Activated CD4-positive, alpha-beta T cell treated with anti-CD3 and anti-CD28 coated beads, Interleukin-2, amount 10 ng/mL, durations not matched to agents 24 days and 14 days (primary cell): Measurements from ENCODE around the gene MLLT10. TPM values are rescaled to one million over a fixed set of nuclear protein-coding genes. Genes with fewer than 3 reads are reported as not detected.
A peak's percentile ranks its signal among the peaks of the same experiment; 100 is the strongest.

Source experiments
- DNase-seq: peaks from one replicate; pipeline ENCODE4 v3.0.0; 2022
- H3K27ac Mint-ChIP-seq: one replicate; pipeline ENCODE4 v1.8.0; 2022; ENCODE audit warnings: mild to moderate bottlenecking, mixed read lengths
- H3K27me3 Mint-ChIP-seq: one replicate; pipeline ENCODE4 v1.8.0; 2022; ENCODE audit warnings: mixed read lengths
- H3K36me3 Mint-ChIP-seq: one replicate; pipeline ENCODE4 v1.8.0; 2022; ENCODE audit warnings: low read depth, mild to moderate bottlenecking, mixed read lengths
- H3K4me1 Mint-ChIP-seq: one replicate; pipeline ENCODE4 v1.8.0; 2021; ENCODE audit warnings: mixed read lengths
- H3K4me3 Mint-ChIP-seq: one replicate; pipeline ENCODE4 v1.8.0; 2022; ENCODE audit warnings: mild to moderate bottlenecking, moderate library complexity, mixed read lengths
- H3K9me3 Mint-ChIP-seq: one replicate; pipeline ENCODE4 v1.8.0; 2021; ENCODE audit warnings: mixed read lengths
- intact Hi-C: fragments of 100-400 bp; cut with micrococcal nuclease; formaldehyde crosslinking; loops from one replicate; pipeline ENCODE4 v1.15.1; 2023
- total RNA-seq: library from RNA; stranded (reverse); gene quantifications from 2 replicates; pipeline ENCODE4 v1.2.3, GENCODE V29; 2022

Gene MLLT10
- total RNA-seq, 1 donor from 2014 or later = 42.0 TPM

- H3K9me3 Mint-ChIP-seq = no peaks in the 10 kb centered on the region
- H3K27ac Mint-ChIP-seq = no peak overlapping the region
- H3K36me3 Mint-ChIP-seq = no peaks in the 10 kb centered on the region
- H3K4me3 Mint-ChIP-seq = no peak overlapping the region
- intact Hi-C loops = no loop called here
- no peak for DNase-seq
- H3K4me1 Mint-ChIP-seq = no peaks in the 10 kb centered on the region
- peaks cover 64% of the 10 kb centered on the region for H3K27me3 Mint-ChIP-seq
Measured at GRCh38 chr10:21508706-21509331, 25.2 kb upstream of the MLLT10 start.

GRCh38 chr10:21509341-21510240 lies 24.4 kb upstream of the MLLT10 start:
- intact Hi-C loops = loop anchor here (10.0 kb wide), 2 partner anchors 965 to 1205 kb away; partner anchors contain the start of gene PIP4K2A
- no peak overlapping the region for H3K4me3 Mint-ChIP-seq

GRCh38 chr10:21510241-21511094 lies 23.6 kb upstream of the MLLT10 start:
- Mint-ChIP-seq H3K9me3 (no peaks in the 10 kb centered on the region), H3K4me3 (no peak overlapping the region), H3K27me3 (peaks cover 67% of the 10 kb centered on the region), H3K4me1 (no peaks in the 10 kb centered on the region), H3K27ac (no peak overlapping the region), H3K36me3 (no peaks in the 10 kb centered on the region)
- intact Hi-C loops = loop anchor here (10.0 kb wide), 2 partner anchors 964 to 1204 kb away; partner anchors contain the start of gene PIP4K2A
- no peak for DNase-seq

More at GRCh38 chr10:21509341-21510240, 24.4 kb upstream of the MLLT10 start:
- no peaks in the 10 kb centered on the region for H3K36me3 Mint-ChIP-seq
- no peaks in the 10 kb centered on the region for H3K9me3 Mint-ChIP-seq
- peaks cover 63% of the 10 kb centered on the region for H3K27me3 Mint-ChIP-seq
- DNase-seq = peak; percentile 47
- H3K27ac Mint-ChIP-seq = no peak overlapping the region
- H3K4me1 Mint-ChIP-seq = no peaks in the 10 kb centered on the region

GRCh38 chr10:21511095-21511570 lies 22.9 kb upstream of the MLLT10 start:
- DNase-seq = no peak
- no peaks in the 10 kb centered on the region for H3K9me3 Mint-ChIP-seq
- H3K27me3 Mint-ChIP-seq = peaks cover 67% of the 10 kb centered on the region
- H3K4me3 Mint-ChIP-seq = no peak overlapping the region
- no peak overlapping the region for H3K27ac Mint-ChIP-seq
- H3K36me3 Mint-ChIP-seq = no peaks in the 10 kb centered on the region
- intact Hi-C loops = loop anchor here (10.0 kb wide), 2 partner anchors 964 to 1204 kb away; partner anchors contain the start of gene PIP4K2A
- peaks cover 6% of the 10 kb centered on the region for H3K4me1 Mint-ChIP-seq

GRCh38 chr10:21511946-21512572 lies 22.0 kb upstream of the MLLT10 start:
- no peaks in the 10 kb centered on the region for H3K9me3 Mint-ChIP-seq
- no peak overlapping the region for H3K27ac Mint-ChIP-seq
- intact Hi-C loops = loop anchor here (10.0 kb wide), 2 partner anchors 963 to 1203 kb away; partner anchors contain the start of gene PIP4K2A
- no peak for DNase-seq
- peaks cover 62% of the 10 kb centered on the region for H3K27me3 Mint-ChIP-seq
- no peaks in the 10 kb centered on the region for H3K36me3 Mint-ChIP-seq
- H3K4me1 Mint-ChIP-seq = peaks cover 6% of the 10 kb centered on the region
- no peak overlapping the region for H3K4me3 Mint-ChIP-seq

GRCh38 chr10:21512573-21513404 lies 21.2 kb upstream of the MLLT10 start:
- Mint-ChIP-seq H3K4me1 (peaks cover 11% of the 10 kb centered on the region), H3K4me3 (no peak overlapping the region), H3K27ac (no peak overlapping the region), H3K9me3 (no peaks in the 10 kb centered on the region), H3K27me3 (peaks cover 60% of the 10 kb centered on the region), H3K36me3 (no peaks in the 10 kb centered on the region)
- no peak for DNase-seq
- intact Hi-C loops = loop anchor here (10.0 kb wide), 2 partner anchors 962 to 1202 kb away; partner anchors contain the start of gene PIP4K2A

- Mint-ChIP-seq H3K27me3 (peaks cover 63% of the 10 kb centered on the region), H3K9me3 (no peaks in the 10 kb centered on the region), H3K36me3 (no peaks in the 10 kb centered on the region), H3K4me1 (peaks cover 17% of the 10 kb centered on the region), H3K4me3 (no peak overlapping the region), H3K27ac (no peak overlapping the region)
- DNase-seq = no peak
- intact Hi-C loops = loop anchor here (10.0 kb wide), 2 partner anchors 961 to 1201 kb away; partner anchors contain the start of gene PIP4K2A
Measured at GRCh38 chr10:21513405-21513788, 20.6 kb upstream of the MLLT10 start.

- Mint-ChIP-seq H3K27ac (no peak overlapping the region), H3K4me1 (peaks cover 24% of the 10 kb centered on the region), H3K27me3 (peaks cover 69% of the 10 kb centered on the region), H3K4me3 (no peak overlapping the region), H3K9me3 (no peaks in the 10 kb centered on the region), H3K36me3 (no peaks in the 10 kb centered on the region)
- intact Hi-C loops = loop anchor here (10.0 kb wide), 2 partner anchors 961 to 1201 kb away; partner anchors contain the start of gene PIP4K2A
- DNase-seq = no peak
Measured at GRCh38 chr10:21514129-21514817, 19.8 kb upstream of the MLLT10 start.

- Mint-ChIP-seq H3K4me3 (no peak overlapping the region), H3K9me3 (no peaks in the 10 kb centered on the region), H3K36me3 (no peaks in the 10 kb centered on the region), H3K4me1 (peaks cover 30% of the 10 kb centered on the region), H3K27ac (no peak overlapping the region), H3K27me3 (peaks cover 72% of the 10 kb centered on the region)
- no peak for DNase-seq
- intact Hi-C loops = loop anchor here (5.0 to 10.0 kb wide), 7 partner anchors 437 to 1677 kb away; partner anchors contain the start of genes DNAJC1, PIP4K2A and PTF1A
Measured at GRCh38 chr10:21514818-21515351, 19.1 kb upstream of the MLLT10 start.

GRCh38 chr10:21515361-21516241 lies 18.4 kb upstream of the MLLT10 start:
- peaks cover 77% of the 10 kb centered on the region for H3K27me3 Mint-ChIP-seq
- H3K27ac Mint-ChIP-seq = no peak overlapping the region
- intact Hi-C loops = loop anchor here (1.0 to 10.0 kb wide), 8 partner anchors 18 to 1677 kb away; partner anchors contain the start of genes DNAJC1, PIP4K2A and PTF1A
- no peaks in the 10 kb centered on the region for H3K36me3 Mint-ChIP-seq
- H3K4me1 Mint-ChIP-seq = peaks cover 36% of the 10 kb centered on the region
- peak overlapping the region; percentile 70 for H3K4me3 Mint-ChIP-seq
- H3K9me3 Mint-ChIP-seq = no peaks in the 10 kb centered on the region
- peak; percentile 48 for DNase-seq
